Upper lobe of left lung (tissue), 6 donors: ENCODE results near the gene RUNX2. TPM values are rescaled to one million over a fixed set of nuclear protein-coding genes. Genes with fewer than 3 reads are reported as not detected.

Experiments
- ATAC-seq, 2 donors: fragments of 200-7000 bp; cut with Tn5 transposase; one replicate each; pipeline ENCODE4 v1.9.1; 2022; ENCODE audit warnings: mild to moderate bottlenecking in 2 of 2, moderate library complexity in 2 of 2; ENCODE audit not compliant: low FRiP score in 2 of 2
- DNase-seq, 2 donors: peaks; one replicate each; pipeline ENCODE4 v3.0.0-alpha.2; 2019 to 2020
- H3K27ac ChIP-seq, 4 donors: fragments of 200-600 bp; sonication (generic); one replicate each; pipeline ENCODE4 v1.5.1; 2016 to 2019
- H3K27me3 ChIP-seq, 4 donors: fragments of 200-600 bp; sonication (generic); one replicate each; pipeline ENCODE4 v1.5.1; 2017 to 2019
- H3K36me3 ChIP-seq, 4 donors: fragments of 200-600 bp; sonication (generic); one replicate each; pipeline ENCODE4 v1.5.1; 2016 to 2019
- H3K4me1 ChIP-seq, 4 donors: fragments of 200-600 bp; sonication (generic); one replicate each; pipeline ENCODE4 v1.5.1; 2018 to 2019
- H3K4me3 ChIP-seq, 4 donors: fragments of 200-600 bp; sonication (generic); one replicate each; pipeline ENCODE4 v1.5.1; 2017 to 2019; ENCODE audit warnings: mild to moderate bottlenecking in 2 of 4, moderate library complexity in 1 of 4
- H3K9me3 ChIP-seq, 4 donors: fragments of 200-600 bp; sonication (generic); one replicate each; pipeline ENCODE4 v1.5.1; 2018 to 2019
- EP300 ChIP-seq, 4 donors: sonication (generic); formaldehyde crosslinking; IDR thresholded peaks; one replicate each; pipeline ENCODE4 v1.5.1; 2017; ENCODE audit warnings: antibody characterized with exemption in 4 of 4, control low read depth in 2 of 4
- POLR2A ChIP-seq, 4 donors: fragments of 450-650 bp; IDR thresholded peaks; one replicate each; pipeline ENCODE4 v1.5.1; 2016 to 2017; ENCODE audit warnings: antibody characterized with exemption in 4 of 4, mild to moderate bottlenecking in 2 of 4
- POLR2AphosphoS5 ChIP-seq, 2 donors: sonication (generic); formaldehyde crosslinking; IDR thresholded peaks; one replicate each; pipeline ENCODE4 v1.5.1; 2017; ENCODE audit warnings: antibody characterized with exemption in 2 of 2
- WGBS, 2 donors: methylation state at CpG; one replicate each; pipeline ENCODE4 v1.1.5; 2017 to 2018; 5-methylcytosine and 5-hydroxymethylcytosine counted together
- total RNA-seq, 6 donors: library from RNA; depleted of rRNA in 4 of 6; stranded (reverse); fragments of >200 nt in 4 of 6; gene quantifications; one replicate each; pipeline versions ENCODE4 v1.1.0 to v1.2.1, GENCODE V29; 2016 to 2021
- TF ChIP-seq, protein P1 (sequence below), 6 experiments: fragments of 450-650 bp in 4 of 6; fragments of 200-600 bp in 2 of 6; sonication (generic) in 2 of 6; IDR thresholded peaks; one replicate each; pipeline ENCODE4 v1.5.1; 2016 to 2019; ENCODE audit warnings: antibody characterized with exemption in 6 of 6
- donor health status: DM: no; HTN: no; CAD: no; lungs with moderate emphysema.
- donor health status: DM: no; HTN: yes; CAD: no; lungs with severe emphysema.

The RUNX2 gene
- total RNA-seq, 6 donors from 2014 or later = 2.6 to 12.2 (median 5.5) TPM

GRCh38 chr6:45619211-45619760, 291.2 kb downstream of the RUNX2 start:
- Histone ChIP-seq H3K9me3 (no peaks in the 10 kb centered on the region), H3K27me3 (no peaks in the 10 kb centered on the region), H3K4me3 (no peak overlapping the region), H3K27ac (no peak overlapping the region), H3K4me1 (no peaks in the 10 kb centered on the region), H3K36me3 (no peaks in the 10 kb centered on the region)
- ATAC-seq (no peak), DNase-seq (no peak)
- TF ChIP-seq EP300 (IDR thresholded peaks at IDR 0.05) (no peak), POLR2A (IDR thresholded peaks at IDR 0.05) (no peak), POLR2AphosphoS5 (IDR thresholded peaks at IDR 0.05) (no peak)
- TF ChIP-seq, protein P1, sequence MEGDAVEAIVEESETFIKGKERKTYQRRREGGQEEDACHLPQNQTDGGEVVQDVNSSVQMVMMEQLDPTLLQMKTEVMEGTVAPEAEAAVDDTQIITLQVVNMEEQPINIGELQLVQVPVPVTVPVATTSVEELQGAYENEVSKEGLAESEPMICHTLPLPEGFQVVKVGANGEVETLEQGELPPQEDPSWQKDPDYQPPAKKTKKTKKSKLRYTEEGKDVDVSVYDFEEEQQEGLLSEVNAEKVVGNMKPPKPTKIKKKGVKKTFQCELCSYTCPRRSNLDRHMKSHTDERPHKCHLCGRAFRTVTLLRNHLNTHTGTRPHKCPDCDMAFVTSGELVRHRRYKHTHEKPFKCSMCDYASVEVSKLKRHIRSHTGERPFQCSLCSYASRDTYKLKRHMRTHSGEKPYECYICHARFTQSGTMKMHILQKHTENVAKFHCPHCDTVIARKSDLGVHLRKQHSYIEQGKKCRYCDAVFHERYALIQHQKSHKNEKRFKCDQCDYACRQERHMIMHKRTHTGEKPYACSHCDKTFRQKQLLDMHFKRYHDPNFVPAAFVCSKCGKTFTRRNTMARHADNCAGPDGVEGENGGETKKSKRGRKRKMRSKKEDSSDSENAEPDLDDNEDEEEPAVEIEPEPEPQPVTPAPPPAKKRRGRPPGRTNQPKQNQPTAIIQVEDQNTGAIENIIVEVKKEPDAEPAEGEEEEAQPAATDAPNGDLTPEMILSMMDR (IDR thresholded peaks at IDR 0.05) = no peak
- WGBS, 2 donors = 91 to 97% methylated on average over 11 of the region's 11 CpGs

DNA sequence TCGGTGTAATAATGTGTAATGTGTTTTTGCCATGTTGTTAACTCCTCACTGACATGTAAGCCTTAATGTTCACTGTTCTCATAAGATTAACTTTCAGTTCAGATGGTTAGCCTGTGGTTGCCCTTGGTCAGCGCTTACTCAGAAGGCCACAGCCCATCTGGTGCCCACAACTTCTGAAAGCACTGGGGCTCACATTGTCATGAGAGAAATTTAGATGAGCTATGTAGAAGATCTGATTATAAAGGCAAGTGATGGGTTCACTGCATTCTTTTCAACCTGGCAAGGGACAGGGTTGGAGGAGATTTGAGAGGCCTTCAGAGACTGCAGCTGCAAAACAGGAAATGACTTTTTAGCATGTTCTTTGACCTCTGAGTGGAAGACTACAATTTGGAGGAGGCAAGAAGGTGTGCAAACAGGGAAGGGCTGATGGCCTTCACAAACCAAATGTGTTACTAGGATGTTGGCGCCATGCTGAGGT, 291.9 kb downstream of the RUNX2 start:
- Histone ChIP-seq H3K4me3 (no peak overlapping the region), H3K36me3 (no peaks in the 10 kb centered on the region), H3K4me1 (no peaks in the 10 kb centered on the region), H3K27me3 (no peaks in the 10 kb centered on the region), H3K27ac (no peak overlapping the region), H3K9me3 (no peaks in the 10 kb centered on the region)
- ATAC-seq = no peak
- TF ChIP-seq, protein P1 (IDR thresholded peaks at IDR 0.05) = no peak
- no peak for TF ChIP-seq POLR2A (IDR thresholded peaks at IDR 0.05)
- TF ChIP-seq EP300 (IDR thresholded peaks at IDR 0.05) = no peak
- TF ChIP-seq POLR2AphosphoS5 (IDR thresholded peaks at IDR 0.05) = no peak
- DNase-seq = no peak
- 88 to 94% methylated on average over 3 of the region's 3 CpGs for WGBS, 2 donors

- 95 to 98% methylated on average over 4 of the region's 4 CpGs for WGBS, 2 donors
- DNase-seq = no peak
- Histone ChIP-seq H3K27ac (no peak overlapping the region), H3K4me1 (peaks cover 0 to 9% (median 0%) of the 10 kb centered on the region in 4 donors), H3K9me3 (no peaks in the 10 kb centered on the region), H3K4me3 (no peak overlapping the region), H3K27me3 (no peaks in the 10 kb centered on the region), H3K36me3 (no peaks in the 10 kb centered on the region)
- no peak for ATAC-seq
- TF ChIP-seq EP300 (IDR thresholded peaks at IDR 0.05) (no peak), POLR2AphosphoS5 (IDR thresholded peaks at IDR 0.05) (no peak), POLR2A (IDR thresholded peaks at IDR 0.05) (no peak)
- TF ChIP-seq, protein P1 (IDR thresholded peaks at IDR 0.05) = no peak
These were observed 296.1 kb downstream of the RUNX2 start for GRCh38 chr6:45624228-45624627.

DNA sequence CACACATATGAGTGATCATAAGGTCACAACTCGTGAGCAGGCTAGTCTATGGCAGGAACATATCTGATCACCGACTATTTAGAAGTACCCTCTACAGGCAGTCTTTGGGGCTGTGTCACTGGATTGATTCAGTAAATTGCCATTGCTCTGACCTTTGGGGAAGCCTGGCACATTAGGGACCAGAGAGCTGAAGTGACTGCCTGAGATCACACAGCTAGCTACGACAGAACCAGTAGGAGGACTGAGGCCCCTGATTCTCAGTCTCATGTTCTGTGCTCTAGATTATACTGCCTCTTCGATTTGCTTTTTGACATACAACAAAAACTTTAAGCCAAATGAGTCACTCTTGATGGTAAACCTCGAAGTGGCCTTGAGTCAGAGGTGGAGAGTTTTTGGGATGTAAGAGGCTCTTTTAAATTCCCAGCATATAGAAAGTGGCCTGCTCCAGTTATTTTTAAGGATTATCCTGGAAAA, 297.1 kb downstream of the RUNX2 start:
- ATAC-seq (no peak), DNase-seq (no peak)
- Histone ChIP-seq H3K36me3 (no peaks in the 10 kb centered on the region), H3K27ac (no peak overlapping the region), H3K27me3 (no peaks in the 10 kb centered on the region), H3K4me1 (peaks cover 0 to 9% (median 0%) of the 10 kb centered on the region in 4 donors), H3K4me3 (no peak overlapping the region), H3K9me3 (no peaks in the 10 kb centered on the region)
- 72 to 81% methylated on average over 5 of the region's 5 CpGs for WGBS, 2 donors
- TF ChIP-seq POLR2A (IDR thresholded peaks at IDR 0.05) (no peak), EP300 (IDR thresholded peaks at IDR 0.05) (no peak), POLR2AphosphoS5 (IDR thresholded peaks at IDR 0.05) (no peak)
- TF ChIP-seq, protein P1 (IDR thresholded peaks at IDR 0.05) = no peak
